ENCODE results near the gene ANKK1. TPM values are rescaled to one million over a fixed set of nuclear protein-coding genes. Genes with fewer than 3 reads are reported as not detected.

The ANKK1 gene
- total RNA-seq, 1 donor from 2014 or later, result not detected

DNA sequence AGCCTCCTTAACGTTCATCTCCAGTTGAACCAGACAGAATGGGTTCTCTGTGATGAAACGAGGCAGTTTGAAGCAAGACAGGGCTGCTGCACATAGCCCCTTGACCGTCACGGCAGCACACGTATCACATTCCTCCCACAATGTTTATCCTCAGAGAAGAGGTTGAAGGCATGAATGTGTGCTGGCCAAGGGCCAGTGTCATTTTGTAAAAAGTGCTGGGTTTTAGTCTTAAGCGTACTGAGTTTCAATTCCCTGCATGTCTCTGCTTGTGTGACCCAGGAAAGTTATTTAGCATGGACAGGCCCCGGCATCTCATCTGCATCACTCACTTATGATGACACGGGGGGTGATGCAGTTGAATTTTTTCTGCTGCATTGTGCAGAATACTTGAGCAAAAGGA, 41.6 kb upstream of the ANKK1 start:
- H3K4me3 Mint-ChIP-seq (ENCODE audit: unreplicated experiment), result no peak overlapping the region
- no peak for TF ChIP-seq CTCF (IDR thresholded peaks at IDR 0.05; ENCODE audit: partially characterized antibody, unreplicated experiment)
- peaks cover 11% of the 10 kb centered on the region for H3K4me1 Mint-ChIP-seq (ENCODE audit: low read depth, unreplicated experiment)
- peaks cover 1% of the 10 kb centered on the region for H3K9me3 Mint-ChIP-seq (ENCODE audit: unreplicated experiment)
- peaks cover 2% of the 10 kb centered on the region for H3K27me3 Mint-ChIP-seq (ENCODE audit: unreplicated experiment)
- no peak for DNase-seq
- H3K27ac Mint-ChIP-seq (ENCODE audit: unreplicated experiment), result no peak overlapping the region
- H3K36me3 Mint-ChIP-seq (ENCODE audit: unreplicated experiment), result peaks cover 12% of the 10 kb centered on the region

- TF ChIP-seq CTCF (IDR thresholded peaks at IDR 0.05; ENCODE audit: partially characterized antibody, unreplicated experiment), result no peak
- peaks cover 9% of the 10 kb centered on the region for H3K36me3 Mint-ChIP-seq (ENCODE audit: unreplicated experiment)
- H3K9me3 Mint-ChIP-seq (ENCODE audit: unreplicated experiment), result no peaks in the 10 kb centered on the region
- H3K27ac Mint-ChIP-seq (ENCODE audit: unreplicated experiment), result peak overlapping the region; percentile 11
- DNase-seq, result no peak
- no peaks in the 10 kb centered on the region for H3K27me3 Mint-ChIP-seq (ENCODE audit: unreplicated experiment)
- H3K4me1 Mint-ChIP-seq (ENCODE audit: low read depth, unreplicated experiment), result peaks cover 18% of the 10 kb centered on the region
- H3K4me3 Mint-ChIP-seq (ENCODE audit: unreplicated experiment), result no peak overlapping the region
Measured at GRCh38 chr11:113349528-113349927, 38.1 kb upstream of the ANKK1 start.

DNA sequence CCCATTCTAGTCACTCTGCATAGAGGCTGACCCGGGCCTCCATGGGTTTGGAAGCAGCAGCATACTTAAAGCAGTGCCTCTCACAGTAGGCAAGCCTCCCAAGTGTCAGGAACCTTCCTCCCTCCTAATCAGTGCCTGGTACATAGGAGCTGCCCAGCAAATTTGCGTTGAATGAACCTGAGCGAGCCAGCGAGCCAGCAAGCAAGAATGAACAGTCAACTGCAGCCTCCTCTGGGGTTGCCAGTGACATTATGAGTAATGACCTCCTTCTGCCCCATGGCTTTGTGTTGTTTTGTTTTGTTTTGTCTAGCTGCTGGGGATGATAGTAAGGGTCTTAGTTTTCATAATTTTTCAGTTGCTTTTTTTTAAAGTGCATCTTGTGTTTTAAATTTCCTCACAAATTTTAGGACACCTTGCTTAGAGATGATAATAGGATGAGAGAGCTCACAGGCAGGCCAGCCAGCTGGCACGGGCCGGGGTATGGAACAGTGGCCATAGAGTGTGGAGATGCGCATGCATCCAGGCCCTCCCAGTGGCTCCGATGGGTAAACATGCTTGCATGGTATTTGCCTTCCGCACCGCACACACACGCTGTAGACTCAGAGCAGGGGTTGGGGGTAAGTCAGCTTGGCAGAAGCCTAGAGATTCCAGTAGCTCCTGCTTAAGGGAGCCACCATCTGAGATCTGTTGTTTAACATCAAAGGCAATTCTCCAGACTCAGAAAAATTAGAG, 37.1 kb upstream of the ANKK1 start:
- peaks cover 13% of the 10 kb centered on the region for H3K36me3 Mint-ChIP-seq (ENCODE audit: unreplicated experiment)
- DNase-seq, result no peak
- peaks cover 18% of the 10 kb centered on the region for H3K4me1 Mint-ChIP-seq (ENCODE audit: low read depth, unreplicated experiment)
- H3K27ac Mint-ChIP-seq (ENCODE audit: unreplicated experiment), result no peak overlapping the region
- TF ChIP-seq CTCF (IDR thresholded peaks at IDR 0.05; ENCODE audit: partially characterized antibody, unreplicated experiment), result no peak
- H3K27me3 Mint-ChIP-seq (ENCODE audit: unreplicated experiment), result no peaks in the 10 kb centered on the region
- H3K4me3 Mint-ChIP-seq (ENCODE audit: unreplicated experiment), result no peak overlapping the region
- no peaks in the 10 kb centered on the region for H3K9me3 Mint-ChIP-seq (ENCODE audit: unreplicated experiment)

DNA sequence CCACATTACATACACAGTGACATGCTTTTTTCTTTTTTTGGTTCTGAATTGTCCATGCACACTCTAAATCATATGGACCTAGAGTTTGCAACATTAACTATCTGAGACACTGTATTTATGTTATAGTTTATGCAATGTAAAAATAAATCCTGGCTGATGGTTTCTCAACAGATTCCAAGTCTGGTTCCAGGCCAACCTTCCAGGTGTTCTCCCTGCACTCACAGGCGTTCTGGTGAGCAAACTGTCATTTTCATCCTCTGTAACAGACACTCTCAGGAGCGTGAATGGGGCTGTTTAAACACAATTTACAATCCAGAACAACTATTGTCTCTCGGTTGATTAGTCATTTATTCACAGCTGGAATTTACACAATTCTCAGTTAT, 36.5 kb upstream of the ANKK1 start:
- Mint-ChIP-seq H3K27ac (ENCODE audit: unreplicated experiment) (no peak overlapping the region), H3K27me3 (ENCODE audit: unreplicated experiment) (no peaks in the 10 kb centered on the region), H3K4me3 (ENCODE audit: unreplicated experiment) (no peak overlapping the region), H3K9me3 (ENCODE audit: unreplicated experiment) (no peaks in the 10 kb centered on the region), H3K4me1 (ENCODE audit: low read depth, unreplicated experiment) (peaks cover 18% of the 10 kb centered on the region), H3K36me3 (ENCODE audit: unreplicated experiment) (peaks cover 19% of the 10 kb centered on the region)
- TF ChIP-seq CTCF (IDR thresholded peaks at IDR 0.05; ENCODE audit: partially characterized antibody, unreplicated experiment), result no peak
- DNase-seq, result no peak

DNA sequence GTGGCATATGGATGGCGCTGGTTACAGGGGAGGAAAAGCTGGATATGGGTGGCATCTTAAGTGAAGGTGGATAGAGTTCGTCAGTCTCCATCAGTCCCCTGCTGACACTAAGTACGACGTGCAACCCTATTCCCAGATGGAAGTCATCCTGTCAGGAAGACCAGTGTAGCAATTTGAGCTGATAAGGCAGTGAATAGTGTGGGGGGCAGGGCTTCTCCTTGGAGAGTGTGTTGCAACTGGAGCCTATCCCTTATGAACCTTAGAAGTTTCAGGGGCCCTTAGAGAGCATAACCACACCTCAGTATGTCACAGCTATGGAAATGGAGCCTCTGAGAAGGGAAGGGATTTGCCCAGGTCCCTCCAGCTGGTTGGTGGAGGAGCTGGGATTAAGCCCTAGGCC, 36.1 kb upstream of the ANKK1 start:
- no peak for TF ChIP-seq CTCF (IDR thresholded peaks at IDR 0.05; ENCODE audit: partially characterized antibody, unreplicated experiment)
- no peaks in the 10 kb centered on the region for H3K27me3 Mint-ChIP-seq (ENCODE audit: unreplicated experiment)
- DNase-seq, result no peak
- H3K27ac Mint-ChIP-seq (ENCODE audit: unreplicated experiment), result no peak overlapping the region
- H3K9me3 Mint-ChIP-seq (ENCODE audit: unreplicated experiment), result no peaks in the 10 kb centered on the region
- H3K36me3 Mint-ChIP-seq (ENCODE audit: unreplicated experiment), result peaks cover 22% of the 10 kb centered on the region
- H3K4me3 Mint-ChIP-seq (ENCODE audit: unreplicated experiment), result no peak overlapping the region
- peaks cover 18% of the 10 kb centered on the region for H3K4me1 Mint-ChIP-seq (ENCODE audit: low read depth, unreplicated experiment)
